ENCODE data around the gene ROS1. TPM values are rescaled to one million over a fixed set of nuclear protein-coding genes. Genes with fewer than 3 reads are reported as not detected.

The ROS1 gene
- total and polyA plus RNA-seq, 4 experiments from 2014 or later: not detected

DNA sequence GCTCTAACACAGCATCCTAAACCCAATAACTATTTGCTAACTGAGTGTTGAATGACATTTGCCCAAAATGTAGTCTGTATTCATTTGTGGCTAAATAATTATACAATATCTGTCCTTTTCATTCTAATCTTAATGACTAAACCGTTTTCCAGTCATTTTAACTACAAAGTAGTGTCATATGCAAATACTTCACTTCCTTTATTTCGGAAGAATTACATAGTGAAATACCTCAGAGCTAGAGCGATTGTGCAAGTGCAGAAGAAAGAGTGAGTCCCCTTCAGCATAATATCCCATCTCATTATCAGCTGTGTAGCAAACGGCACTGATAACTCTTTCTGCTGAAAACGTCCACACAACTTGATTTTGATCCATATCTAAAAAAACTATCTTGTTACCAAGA is 66.2 kb downstream of the ROS1 start:
- no peak overlapping the region for H3K27ac ChIP-seq (ENCODE audit: low read depth, low read length)
- H3K9me3 ChIP-seq (ENCODE audit: control insufficient read depth in 1 of 2, low read length in 2 of 2): no peaks in the 10 kb centered on the region
- no peaks in the 10 kb centered on the region for H3K9me3 Mint-ChIP-seq
- no peaks in the 10 kb centered on the region for H3K36me3 Mint-ChIP-seq
- H3K4me1 ChIP-seq (ENCODE audit: insufficient read depth, low read length): no peaks in the 10 kb centered on the region
- H3K27me3 ChIP-seq (ENCODE audit: insufficient read depth, low read length): no peaks in the 10 kb centered on the region
- DNase-seq: no peak
- H3K27ac Mint-ChIP-seq: no peak overlapping the region
- no peak overlapping the region for H3K4me3 Mint-ChIP-seq
- CTCF ChIA-PET (ENCODE audit: partially characterized antibody): no interaction called here
- intact Hi-C loops (cut with micrococcal nuclease): no loop called here
- POLR2A ChIA-PET (ENCODE audit: partially characterized antibody): no interaction called here
- no peaks in the 10 kb centered on the region for H3K4me1 Mint-ChIP-seq
- H3K36me3 ChIP-seq (ENCODE audit: insufficient read depth, low read length): no peaks in the 10 kb centered on the region
- H3K4me3 ChIP-seq (ENCODE audit: low read length in 2 of 2): no peak overlapping the region
- H3K27me3 Mint-ChIP-seq: peaks cover 4 to 5% of the 10 kb centered on the region in 2 donors

- POLR2A ChIA-PET (ENCODE audit: partially characterized antibody): no interaction called here
- H3K4me3 ChIP-seq (ENCODE audit: low read length in 2 of 2): no peak overlapping the region
- H3K27ac ChIP-seq (ENCODE audit: low read depth, low read length): no peak overlapping the region
- intact Hi-C loops (cut with micrococcal nuclease): no loop called here
- H3K4me1 ChIP-seq (ENCODE audit: insufficient read depth, low read length): no peaks in the 10 kb centered on the region
- H3K27ac Mint-ChIP-seq: no peak overlapping the region
- H3K27me3 Mint-ChIP-seq: peaks cover 1 to 2% of the 10 kb centered on the region in 2 donors
- no peak overlapping the region for H3K4me3 Mint-ChIP-seq
- H3K36me3 ChIP-seq (ENCODE audit: insufficient read depth, low read length): no peaks in the 10 kb centered on the region
- no peak for DNase-seq
- CTCF ChIA-PET (ENCODE audit: partially characterized antibody): interaction anchor here (0.6 kb wide), 1 partner anchor 249 kb away, joined by 3 read pairs; no protein-coding TSS in a partner anchor
- no peaks in the 10 kb centered on the region for H3K9me3 ChIP-seq (ENCODE audit: control insufficient read depth in 1 of 2, low read length in 2 of 2)
- no peaks in the 10 kb centered on the region for H3K27me3 ChIP-seq (ENCODE audit: insufficient read depth, low read length)
- H3K4me1 Mint-ChIP-seq: no peaks in the 10 kb centered on the region
- no peaks in the 10 kb centered on the region for H3K9me3 Mint-ChIP-seq
- no peaks in the 10 kb centered on the region for H3K36me3 Mint-ChIP-seq
Observed at GRCh38 chr6:117354671-117355070, 71.1 kb downstream of the ROS1 start.

GRCh38 chr6:117352466-117353081 is 73.2 kb downstream of the ROS1 start:
- Mint-ChIP-seq H3K4me1 (no peaks in the 10 kb centered on the region), H3K36me3 (no peaks in the 10 kb centered on the region), H3K9me3 (no peaks in the 10 kb centered on the region), H3K27ac (no peak overlapping the region), H3K27me3 (no peaks in the 10 kb centered on the region), H3K4me3 (no peak overlapping the region)
- DNase-seq: no peak
- Histone ChIP-seq H3K36me3 (ENCODE audit: insufficient read depth, low read length) (no peaks in the 10 kb centered on the region), H3K9me3 (ENCODE audit: control insufficient read depth in 1 of 2, low read length in 2 of 2) (no peaks in the 10 kb centered on the region), H3K27ac (ENCODE audit: low read depth, low read length) (no peak overlapping the region), H3K27me3 (ENCODE audit: insufficient read depth, low read length) (no peaks in the 10 kb centered on the region), H3K4me3 (ENCODE audit: low read length in 2 of 2) (no peak overlapping the region), H3K4me1 (ENCODE audit: insufficient read depth, low read length) (no peaks in the 10 kb centered on the region)
- POLR2A ChIA-PET (ENCODE audit: partially characterized antibody): no interaction called here
- intact Hi-C loops (cut with micrococcal nuclease): no loop called here
- CTCF ChIA-PET (ENCODE audit: partially characterized antibody): no interaction called here

GRCh38 chr6:117351521-117351920 is 74.2 kb downstream of the ROS1 start:
- Mint-ChIP-seq H3K27ac (no peak overlapping the region), H3K9me3 (no peaks in the 10 kb centered on the region), H3K4me1 (no peaks in the 10 kb centered on the region), H3K27me3 (no peaks in the 10 kb centered on the region), H3K36me3 (no peaks in the 10 kb centered on the region), H3K4me3 (no peak overlapping the region)
- Histone ChIP-seq H3K9me3 (ENCODE audit: control insufficient read depth in 1 of 2, low read length in 2 of 2) (no peaks in the 10 kb centered on the region), H3K36me3 (ENCODE audit: insufficient read depth, low read length) (no peaks in the 10 kb centered on the region), H3K27ac (ENCODE audit: low read depth, low read length) (no peak overlapping the region), H3K27me3 (ENCODE audit: insufficient read depth, low read length) (no peaks in the 10 kb centered on the region), H3K4me3 (ENCODE audit: low read length in 2 of 2) (no peak overlapping the region), H3K4me1 (ENCODE audit: insufficient read depth, low read length) (no peaks in the 10 kb centered on the region)
- CTCF ChIA-PET (ENCODE audit: partially characterized antibody): interaction anchor here (1.2 kb wide), 1 partner anchor 10 kb away, joined by 3 read pairs; no protein-coding TSS in a partner anchor
- no peak for DNase-seq
- intact Hi-C loops (cut with micrococcal nuclease): no loop called here
- POLR2A ChIA-PET (ENCODE audit: partially characterized antibody): no interaction called here

DNA sequence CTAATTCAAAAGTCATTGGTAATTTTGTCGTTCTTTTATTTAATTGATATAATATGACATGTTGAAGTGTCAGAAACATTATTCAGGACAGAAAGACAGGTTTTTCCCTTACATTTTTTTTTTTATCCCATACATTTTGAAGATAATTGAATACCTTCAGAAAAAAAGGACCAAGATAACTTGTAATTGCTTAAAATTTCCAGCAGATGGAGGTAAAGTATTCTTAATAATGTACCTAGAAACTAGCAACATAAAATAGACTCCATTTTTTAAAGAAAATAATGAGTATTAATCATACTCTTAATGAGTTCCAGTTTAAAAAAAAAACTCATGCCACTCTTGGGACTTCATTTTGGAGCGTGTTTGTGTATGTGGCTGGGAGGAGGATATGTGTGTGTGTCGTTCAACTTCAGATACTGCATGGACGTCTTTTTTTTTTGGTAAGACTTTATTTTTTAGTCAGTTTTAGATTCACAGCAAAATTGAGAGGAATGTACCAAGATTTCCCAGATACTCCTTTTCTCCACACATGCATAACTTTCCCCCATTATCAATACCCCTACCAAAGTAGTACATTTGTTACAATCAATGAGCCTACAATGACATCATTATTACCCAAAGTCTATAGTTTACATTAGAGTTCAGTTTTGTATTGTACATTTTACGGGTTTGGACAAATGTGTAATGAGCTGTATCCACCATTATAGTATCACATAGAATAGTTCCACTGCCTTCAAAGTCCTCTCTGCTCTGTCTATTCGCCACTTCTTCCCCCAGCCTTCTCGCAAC is 79.4 kb downstream of the ROS1 start:
- Mint-ChIP-seq H3K4me3 (peak overlapping the region in 1 of 8 donors; percentile 12), H3K36me3 (no peaks in the 10 kb centered on the region), H3K9me3 (no peaks in the 10 kb centered on the region), H3K27me3 (peaks cover 5 to 6% of the 10 kb centered on the region in 2 donors), H3K27ac (no peak overlapping the region), H3K4me1 (no peaks in the 10 kb centered on the region)
- H3K4me1 ChIP-seq (ENCODE audit: insufficient read depth, low read length): no peaks in the 10 kb centered on the region
- ChIA-PET POLR2A (ENCODE audit: partially characterized antibody) (no interaction called here), CTCF (ENCODE audit: partially characterized antibody) (interaction anchor here (0.7 to 1.3 kb wide), 5 partner anchors 20 to 263 kb away, joined by 3 to 14 read pairs (median 4); no protein-coding TSS in a partner anchor)
- H3K9me3 ChIP-seq (ENCODE audit: control insufficient read depth in 1 of 2, low read length in 2 of 2): no peaks in the 10 kb centered on the region
- no peaks in the 10 kb centered on the region for H3K27me3 ChIP-seq (ENCODE audit: insufficient read depth, low read length)
- DNase-seq: peak in 4 of 5 donors; percentile 22 to 31 (median 28)
- H3K4me3 ChIP-seq (ENCODE audit: low read length in 2 of 2): no peak overlapping the region
- intact Hi-C loops (cut with micrococcal nuclease): loop anchor here (1.0 to 10.0 kb wide), 5 partner anchors 102 to 1766 kb away; no protein-coding TSS in a partner anchor
- H3K27ac ChIP-seq (ENCODE audit: low read depth, low read length): no peak overlapping the region
- no peaks in the 10 kb centered on the region for H3K36me3 ChIP-seq (ENCODE audit: insufficient read depth, low read length)

DNA sequence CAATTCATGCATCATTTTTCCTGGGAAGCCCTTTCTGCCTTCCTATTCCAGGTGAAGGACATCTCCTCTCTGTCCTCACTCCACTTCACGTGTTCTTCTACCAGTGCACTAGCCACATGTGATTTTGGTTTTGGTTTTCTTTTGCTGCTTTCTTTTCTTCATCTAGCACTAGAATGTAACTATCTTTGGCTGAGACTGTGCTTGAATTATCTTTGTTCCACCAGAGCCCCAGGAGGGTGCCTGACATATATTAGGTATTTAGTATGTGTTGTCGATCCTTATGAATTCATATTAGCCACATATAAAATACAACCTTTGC is 80.5 kb downstream of the ROS1 start:
- H3K4me1 ChIP-seq (ENCODE audit: insufficient read depth, low read length): no peaks in the 10 kb centered on the region
- Mint-ChIP-seq H3K27ac (no peak overlapping the region), H3K36me3 (no peaks in the 10 kb centered on the region), H3K4me3 (no peak overlapping the region), H3K9me3 (no peaks in the 10 kb centered on the region), H3K27me3 (peaks cover 5 to 6% of the 10 kb centered on the region in 2 donors), H3K4me1 (no peaks in the 10 kb centered on the region)
- H3K27me3 ChIP-seq (ENCODE audit: insufficient read depth, low read length): no peaks in the 10 kb centered on the region
- H3K4me3 ChIP-seq (ENCODE audit: low read length in 2 of 2): no peak overlapping the region
- H3K9me3 ChIP-seq (ENCODE audit: control insufficient read depth in 1 of 2, low read length in 2 of 2): no peaks in the 10 kb centered on the region
- H3K36me3 ChIP-seq (ENCODE audit: insufficient read depth, low read length): no peaks in the 10 kb centered on the region
- intact Hi-C loops (cut with micrococcal nuclease): loop anchor here (5.0 to 10.0 kb wide), 2 partner anchors 1210 to 1767 kb away; no protein-coding TSS in a partner anchor
- ChIA-PET POLR2A (ENCODE audit: partially characterized antibody) (no interaction called here), CTCF (ENCODE audit: partially characterized antibody) (interaction anchor here (1.0 to 1.1 kb wide), 2 partner anchors 259 to 264 kb away, joined by 3 to 12 read pairs; no protein-coding TSS in a partner anchor)
- H3K27ac ChIP-seq (ENCODE audit: low read depth, low read length): no peak overlapping the region
- no peak for DNase-seq

- POLR2A ChIA-PET (ENCODE audit: partially characterized antibody): no interaction called here
- Histone ChIP-seq H3K9me3 (ENCODE audit: control insufficient read depth in 1 of 2, low read length in 2 of 2) (no peaks in the 10 kb centered on the region), H3K27me3 (ENCODE audit: insufficient read depth, low read length) (no peaks in the 10 kb centered on the region), H3K4me1 (ENCODE audit: insufficient read depth, low read length) (no peaks in the 10 kb centered on the region), H3K27ac (ENCODE audit: low read depth, low read length) (no peak overlapping the region), H3K36me3 (ENCODE audit: insufficient read depth, low read length) (no peaks in the 10 kb centered on the region), H3K4me3 (ENCODE audit: low read length in 2 of 2) (no peak overlapping the region)
- Mint-ChIP-seq H3K4me3 (no peak overlapping the region), H3K4me1 (no peaks in the 10 kb centered on the region), H3K27ac (no peak overlapping the region), H3K36me3 (no peaks in the 10 kb centered on the region), H3K9me3 (no peaks in the 10 kb centered on the region), H3K27me3 (peaks cover 5 to 6% of the 10 kb centered on the region in 2 donors)
- intact Hi-C loops (cut with micrococcal nuclease): loop anchor here (5.0 to 10.0 kb wide), 2 partner anchors 1210 to 1768 kb away; no protein-coding TSS in a partner anchor
- CTCF ChIA-PET (ENCODE audit: partially characterized antibody): interaction anchor here (0.7 to 1.1 kb wide), 5 partner anchors 259 to 264 kb away, joined by 3 to 12 read pairs (median 4); no protein-coding TSS in a partner anchor
- DNase-seq: no peak
Observed at GRCh38 chr6:117344444-117345291, 81.1 kb downstream of the ROS1 start.
